ENCODE measurements around the gene AHI1.

AHI1 gene

DNA sequence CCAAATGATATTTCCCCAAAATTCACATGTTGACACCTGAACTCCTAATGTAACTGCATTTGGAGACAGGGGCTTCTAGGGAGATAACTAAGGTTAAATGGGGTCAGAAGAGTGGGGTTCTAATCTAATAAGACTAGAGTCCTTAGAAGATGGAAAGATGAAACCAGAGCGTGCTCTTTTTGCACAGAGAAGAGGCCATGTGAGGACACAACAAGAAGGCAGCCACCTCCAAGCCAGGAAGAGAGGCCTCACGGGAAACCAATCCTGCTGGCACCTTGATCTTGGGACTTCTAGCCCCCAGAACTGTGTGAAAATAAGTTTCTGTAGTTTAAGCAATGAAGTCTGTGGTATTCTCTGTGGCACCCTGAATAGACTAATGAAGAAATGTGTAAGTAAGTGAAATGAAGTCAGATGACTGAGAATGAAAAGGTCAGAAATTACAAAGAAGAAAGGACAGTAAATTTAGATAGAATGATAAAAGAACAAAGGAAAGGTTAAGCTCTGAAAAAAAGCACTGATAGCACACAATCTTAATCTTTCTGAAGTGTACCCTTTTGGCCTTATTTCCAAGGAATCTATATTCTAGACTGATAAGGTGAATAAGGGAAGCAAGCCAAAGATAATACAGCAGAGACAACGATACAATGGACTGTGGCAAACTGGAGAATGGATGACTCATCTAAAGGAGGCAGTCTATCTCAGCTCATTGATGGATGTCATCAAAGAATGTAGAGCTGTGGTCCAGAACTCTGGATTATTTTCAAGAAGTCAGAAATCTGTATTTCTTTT is 206.1 kb downstream of the AHI1 start:
- peak; percentile 63 for DNase-seq

DNA sequence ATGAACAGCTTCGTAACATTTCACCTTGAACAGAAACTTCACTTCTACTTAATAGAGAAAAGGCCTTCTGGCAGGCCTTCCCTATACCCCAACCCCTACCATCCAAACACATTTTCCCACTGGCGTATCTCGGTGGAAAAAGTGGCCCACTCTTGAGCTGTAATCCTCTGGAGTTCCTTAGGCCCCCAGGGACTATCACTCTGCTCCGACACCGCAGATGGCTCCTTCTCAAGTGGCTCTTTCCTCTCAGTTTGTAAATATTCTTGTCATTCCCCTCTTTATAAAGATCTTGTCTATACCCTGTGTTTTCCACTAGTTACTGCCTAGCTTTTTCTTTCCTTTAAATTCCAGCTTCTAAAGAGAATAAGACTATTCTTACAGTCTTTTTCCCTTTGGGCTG is 207.7 kb downstream of the AHI1 start:
- DNase-seq: no peak

DNA sequence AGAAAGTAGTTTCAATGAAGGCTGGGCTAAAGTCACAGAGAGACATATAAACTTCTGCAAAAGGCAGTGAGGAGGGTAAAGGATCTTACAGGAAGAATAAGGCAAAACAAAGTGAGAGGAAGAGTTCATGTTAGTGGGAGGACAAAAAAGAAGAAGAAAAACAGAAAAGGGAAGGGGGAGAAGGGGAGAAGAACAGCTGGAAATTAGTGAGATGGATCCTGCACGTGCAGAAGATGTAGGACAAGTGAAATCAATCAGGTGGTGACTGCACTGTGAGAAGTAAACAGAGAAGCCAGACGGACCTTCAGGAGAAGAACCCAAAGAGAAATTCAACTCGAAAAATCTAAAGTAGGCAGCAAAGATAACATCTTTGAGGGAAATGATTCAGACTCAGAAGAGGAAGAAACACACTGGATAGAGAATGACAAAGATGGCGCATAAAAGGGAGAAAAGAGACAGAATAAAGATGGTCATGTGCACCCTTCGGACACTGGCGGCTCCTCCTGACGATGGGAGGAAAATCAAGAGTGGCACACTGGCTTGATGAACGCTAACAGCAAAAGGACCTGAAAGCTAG is 210.5 kb downstream of the AHI1 start:
- DNase-seq: peak; percentile 74

DNA sequence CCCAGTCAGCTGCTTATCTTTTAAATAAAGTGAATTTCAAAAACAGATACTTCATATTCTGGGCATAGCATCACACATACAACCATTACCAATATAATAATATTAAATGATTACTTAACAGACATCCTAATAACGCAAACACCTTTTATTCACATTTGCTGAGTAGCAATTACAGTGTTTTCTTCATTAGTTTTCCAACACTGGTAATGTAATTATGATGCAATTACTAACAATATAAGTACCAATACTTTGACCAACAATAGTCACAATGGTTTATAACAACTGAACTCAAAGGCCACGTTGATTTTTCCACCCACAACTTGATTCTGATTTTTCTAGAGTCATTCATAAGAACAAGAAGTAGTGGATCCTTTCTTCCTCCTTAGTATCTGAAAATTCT is 212.4 kb downstream of the AHI1 start:
- no peak for DNase-seq

DNA sequence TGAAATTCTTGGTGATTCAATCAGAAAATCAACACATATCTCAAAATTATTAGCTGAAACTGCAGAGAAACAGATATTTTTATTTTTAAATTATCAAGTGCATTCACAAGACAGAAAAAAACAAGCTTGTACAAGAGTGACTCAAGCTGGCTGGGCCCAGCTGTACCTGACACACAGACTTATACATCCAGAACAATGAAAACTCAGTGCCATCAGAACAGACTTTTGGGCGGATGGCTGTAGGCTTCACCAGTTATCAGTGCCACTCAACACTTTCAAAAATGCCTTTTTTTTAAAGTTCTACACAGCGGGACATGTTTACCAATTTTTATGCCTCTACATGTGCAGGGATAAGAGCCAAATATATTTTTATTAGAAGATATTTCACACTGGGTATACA is 213.6 kb downstream of the AHI1 start:
- DNase-seq: peak; percentile 48

DNA sequence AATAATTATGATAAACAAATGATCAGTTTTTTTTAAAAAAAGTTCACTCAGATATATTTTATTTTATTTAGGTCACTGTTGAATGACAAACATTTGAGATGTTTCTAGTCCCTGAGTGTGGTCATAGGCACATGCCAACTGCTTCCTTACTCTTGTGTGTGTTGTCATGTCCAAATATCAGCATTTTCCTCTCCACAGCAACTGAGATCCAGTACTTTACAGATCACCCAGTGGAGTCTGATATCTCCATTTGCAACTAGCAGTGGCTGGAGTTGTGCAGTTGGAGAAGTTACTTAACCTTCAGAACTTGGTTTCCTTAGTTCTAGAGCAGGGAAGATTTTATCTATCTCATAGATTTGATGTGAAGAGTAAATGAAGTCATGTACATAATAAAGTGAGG is 215.1 kb downstream of the AHI1 start:
- DNase-seq: peak; percentile 51

DNA sequence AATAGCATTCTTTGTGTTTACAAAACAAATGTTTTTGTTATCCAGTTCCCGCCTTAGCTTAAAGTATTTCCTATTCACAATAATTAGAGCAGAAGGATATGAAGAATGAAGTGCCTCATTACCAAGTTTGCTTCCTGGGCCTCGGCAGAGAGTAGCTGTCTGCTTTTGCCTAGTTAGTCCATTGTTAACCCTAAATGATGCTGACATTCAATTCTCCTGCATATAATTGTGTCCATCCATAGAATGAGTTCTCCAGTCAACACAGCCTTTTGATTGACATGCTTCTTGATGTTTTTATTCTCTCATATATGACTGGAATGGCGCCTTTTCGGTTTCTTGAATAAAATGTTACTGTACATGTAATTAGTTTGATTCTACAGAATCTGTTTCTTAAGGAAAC is 215.6 kb downstream of the AHI1 start:
- no peak for DNase-seq

DNA sequence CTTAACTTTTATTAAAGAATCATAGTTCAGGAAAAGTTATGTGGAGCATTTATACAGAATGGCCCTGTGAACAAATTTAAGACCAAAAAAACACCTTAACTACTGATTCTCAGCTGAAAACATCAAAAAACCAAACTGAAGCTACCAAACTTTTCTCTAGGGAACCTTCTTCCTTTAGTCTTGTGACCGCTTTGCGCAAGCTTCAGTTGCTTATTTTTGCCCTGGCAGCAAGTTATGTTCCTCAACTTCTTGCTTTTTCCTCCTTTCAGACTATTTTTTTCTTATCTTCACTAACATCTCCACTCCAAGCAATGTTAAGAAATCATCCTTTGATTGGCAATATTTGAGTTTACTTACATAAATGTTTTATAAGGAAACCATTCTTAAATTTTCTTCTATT is 216.3 kb downstream of the AHI1 start:
- DNase-seq: peak; percentile 84

DNA sequence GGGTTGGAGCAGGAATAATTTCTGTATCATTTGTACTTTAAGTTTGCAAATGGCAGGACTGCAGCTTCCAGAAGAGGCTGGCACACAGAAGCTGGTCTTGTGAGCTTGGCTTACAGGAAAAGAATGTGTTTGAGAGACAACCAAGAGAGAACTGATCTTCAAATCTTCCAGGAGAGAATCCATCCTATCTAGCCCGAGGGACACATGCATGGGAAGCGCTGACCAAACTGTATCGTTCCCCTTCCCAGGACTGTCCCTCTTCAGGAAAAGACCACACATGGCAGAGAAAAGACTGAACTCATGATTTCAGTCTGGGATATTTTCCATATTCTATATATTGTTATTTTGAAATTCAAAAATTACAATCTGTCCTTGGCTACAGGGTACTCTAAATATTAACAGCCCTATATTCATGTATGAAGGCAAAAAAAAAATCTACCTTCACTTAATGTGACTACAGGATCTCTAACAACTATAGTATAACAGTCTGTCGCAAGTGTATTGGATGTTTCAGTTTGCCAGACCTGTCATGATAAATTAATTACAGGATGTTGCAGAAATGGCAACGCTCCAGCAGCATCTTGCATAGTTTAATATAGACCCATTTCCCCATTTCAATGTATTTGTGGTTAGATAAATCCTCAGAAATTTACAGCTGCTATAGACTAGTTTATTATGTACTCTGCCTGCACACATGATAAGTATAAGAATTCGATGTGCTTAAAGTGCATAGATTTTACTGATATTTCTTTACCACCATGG is 217.0 kb downstream of the AHI1 start:
- peak; percentile 97 for DNase-seq

DNA sequence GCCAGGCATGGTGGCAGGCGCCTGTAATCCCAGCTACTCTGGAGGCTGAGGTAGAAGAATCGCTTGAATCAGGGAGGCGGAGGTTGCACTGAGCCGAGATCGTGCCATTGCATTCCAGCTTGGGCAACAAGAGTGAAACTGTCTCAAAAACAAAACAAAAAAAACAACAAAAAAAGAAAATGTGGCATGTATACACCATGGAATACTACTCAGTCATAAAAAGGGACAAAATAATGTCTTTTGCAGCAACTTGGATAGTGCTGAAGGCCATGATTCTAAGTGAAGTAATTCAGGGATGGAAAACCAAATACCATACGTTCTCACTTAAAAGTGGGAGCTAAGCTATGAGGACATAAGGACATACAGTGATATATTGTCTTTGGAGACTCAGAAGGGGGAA is 220.1 kb downstream of the AHI1 start:
- DNase-seq: no peak

DNA sequence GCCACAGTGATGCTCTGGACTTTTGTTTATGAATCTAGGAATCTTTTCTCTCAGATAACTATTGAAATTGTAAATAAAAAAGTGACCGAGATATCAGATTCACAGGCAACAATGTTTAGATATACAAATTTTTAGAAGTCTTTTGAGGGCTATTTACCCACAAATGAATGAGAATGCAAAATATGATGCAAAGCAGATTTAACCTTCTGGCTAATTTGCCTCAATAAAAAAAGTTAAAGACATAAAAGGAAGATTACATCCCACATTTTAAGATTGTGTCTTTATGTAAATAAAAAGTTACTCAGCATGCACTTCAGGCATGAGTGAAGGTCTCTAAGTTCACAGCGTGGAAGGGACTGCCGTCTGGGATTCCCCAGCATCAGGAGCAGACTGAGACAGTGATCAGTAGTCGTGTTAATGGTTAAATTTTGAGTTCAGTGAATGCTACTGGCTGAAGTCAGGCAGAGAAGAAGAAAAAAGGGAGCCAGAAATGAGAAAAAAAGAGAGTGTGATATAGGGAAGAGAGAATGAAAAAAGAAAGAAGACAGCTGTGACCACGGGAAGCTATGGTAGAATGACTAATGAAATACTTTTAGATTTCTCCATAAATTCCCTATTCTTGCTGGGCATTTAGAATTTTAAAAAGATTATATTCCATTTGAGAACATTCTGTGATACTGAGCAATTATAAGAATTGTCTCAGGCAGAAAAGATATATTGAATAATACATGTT is 222.8 kb downstream of the AHI1 start:
- DNase-seq: no peak

DNA sequence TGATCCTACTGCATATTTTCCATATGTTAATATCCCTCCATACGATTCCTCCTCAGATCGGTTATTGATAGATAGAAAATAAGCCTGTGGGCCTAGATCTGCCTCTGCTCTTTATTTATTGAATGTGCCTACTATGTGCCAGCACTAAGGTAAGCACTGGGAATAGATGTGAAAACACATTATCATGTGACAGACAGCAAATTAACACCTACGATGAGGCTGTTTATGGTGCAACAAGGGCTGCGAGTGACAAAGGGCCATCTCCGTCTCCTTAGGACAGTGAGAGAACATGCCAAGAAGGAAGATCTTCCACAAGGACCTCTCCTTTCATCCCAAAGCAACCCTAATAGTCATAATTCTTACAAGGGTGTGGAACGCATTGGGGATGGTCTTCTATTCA is 225.9 kb downstream of the AHI1 start:
- no peak for DNase-seq

DNA sequence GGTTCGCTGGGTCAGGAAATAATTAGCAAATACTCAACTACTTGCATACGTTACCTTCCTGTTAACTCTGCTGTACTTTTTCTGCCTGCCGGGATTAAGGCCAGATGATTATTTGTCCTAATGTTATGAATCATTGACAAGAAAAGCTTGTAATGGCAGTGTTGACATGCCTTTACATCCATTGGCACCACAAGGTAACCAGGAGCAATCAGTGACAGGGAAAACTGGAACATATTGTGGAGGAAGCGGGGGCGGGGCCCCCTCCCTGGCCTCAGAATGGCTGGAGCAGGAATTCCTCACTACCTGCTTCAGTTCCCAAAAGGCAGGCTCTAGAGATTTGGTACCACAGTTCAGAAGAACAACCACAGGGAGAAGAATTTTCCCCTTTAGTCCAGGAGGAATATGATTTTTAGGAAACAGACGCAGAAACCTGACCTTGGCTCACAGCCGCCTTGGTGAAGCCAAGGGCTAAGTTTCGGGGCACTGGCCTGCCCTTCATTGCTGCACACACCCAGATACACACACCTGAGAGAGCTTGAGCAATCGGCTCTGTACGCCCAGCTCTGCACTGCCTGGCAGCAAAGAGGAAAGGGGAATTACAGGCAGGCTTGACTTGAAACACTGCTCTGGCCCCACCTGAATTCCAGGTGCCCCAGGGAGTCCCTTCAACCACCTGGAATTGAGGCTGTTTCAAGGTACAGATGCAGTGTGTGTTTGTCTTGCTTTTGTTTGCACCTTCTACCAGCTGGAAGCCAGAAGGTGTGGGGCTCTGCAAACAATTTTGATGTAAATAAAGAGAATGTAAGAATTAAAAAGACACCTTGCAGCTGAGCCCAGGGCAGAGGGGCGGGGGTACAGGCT is 226.6 kb downstream of the AHI1 start:
- no peak for DNase-seq

DNA sequence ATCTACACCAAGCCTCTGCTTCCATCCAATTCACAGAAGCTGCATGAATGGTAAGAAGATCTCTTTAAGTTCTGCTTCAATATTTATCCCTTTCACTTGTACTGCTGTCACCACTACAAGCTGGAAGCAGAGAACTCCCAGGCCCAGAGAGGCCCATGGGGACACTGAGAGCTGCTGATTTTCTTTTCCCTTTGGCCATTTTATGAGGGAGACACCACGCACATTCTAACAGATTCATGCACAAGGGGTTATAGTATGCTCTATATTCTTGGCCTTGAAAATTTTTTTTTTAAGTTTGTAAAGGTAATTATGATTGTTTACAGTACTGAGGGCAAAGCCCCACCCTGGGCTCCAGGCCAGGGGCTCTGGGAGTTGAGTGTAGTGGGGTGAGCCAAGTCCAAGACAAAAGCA is 228.1 kb downstream of the AHI1 start:
- DNase-seq: no peak

DNA sequence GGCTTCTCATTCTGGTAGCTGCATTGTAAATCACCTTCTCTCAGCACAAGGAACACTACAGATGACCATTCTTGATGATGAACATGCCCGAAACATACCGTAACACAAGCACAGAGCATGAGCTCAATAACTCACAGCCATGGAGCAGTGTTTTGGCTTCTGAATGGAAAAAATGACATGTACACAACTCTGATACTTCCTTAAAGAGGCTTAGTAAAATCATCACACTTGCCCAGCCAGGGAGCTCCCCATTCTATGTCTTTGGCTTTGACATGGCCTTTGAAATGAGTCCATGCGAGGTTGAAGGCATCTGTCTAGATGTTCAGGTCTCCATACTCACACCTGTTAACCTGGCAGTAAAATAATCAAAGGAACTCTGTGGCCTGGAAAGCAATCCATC is 228.8 kb downstream of the AHI1 start:
- no peak for DNase-seq

DNA sequence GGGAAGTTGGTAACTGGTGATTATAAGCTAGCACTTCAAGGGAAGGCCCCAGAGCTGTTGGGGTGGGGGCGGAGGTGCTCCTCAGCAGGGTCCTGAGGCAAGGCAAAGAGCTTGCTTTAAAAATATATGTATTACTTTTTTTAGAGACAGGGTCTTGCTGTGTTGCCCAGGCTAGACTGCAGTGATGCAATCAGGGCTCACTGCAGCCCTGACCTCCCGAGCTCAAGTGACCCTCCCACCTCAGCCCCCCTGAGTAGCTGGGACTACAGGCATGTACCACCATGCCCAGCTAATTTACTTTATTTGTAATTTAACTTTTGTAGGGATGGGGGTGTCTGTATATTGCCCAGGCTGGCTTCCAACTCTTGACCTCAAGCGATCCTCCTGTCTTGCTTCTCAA is 229.3 kb downstream of the AHI1 start:
- DNase-seq: no peak

DNA sequence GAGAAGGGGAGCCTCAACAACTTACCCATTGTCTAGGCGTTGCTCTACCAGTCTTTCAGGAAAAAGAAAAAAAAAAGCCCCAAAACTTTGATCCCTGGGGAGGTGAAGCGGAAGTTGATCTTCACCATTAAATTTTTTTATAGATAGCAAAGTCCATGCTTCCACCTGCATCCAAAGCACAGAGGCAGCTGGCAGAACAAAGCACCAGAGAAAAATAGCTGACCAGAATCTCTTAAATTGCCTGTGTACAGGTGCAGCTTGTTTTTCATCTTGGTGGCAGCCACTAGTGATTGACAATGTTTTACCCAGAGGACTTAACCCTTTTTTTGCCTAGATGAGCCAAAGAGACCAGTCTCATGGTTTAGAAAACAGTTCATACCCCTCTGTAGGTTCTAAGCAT is 230.5 kb downstream of the AHI1 start:
- DNase-seq: no peak

DNA sequence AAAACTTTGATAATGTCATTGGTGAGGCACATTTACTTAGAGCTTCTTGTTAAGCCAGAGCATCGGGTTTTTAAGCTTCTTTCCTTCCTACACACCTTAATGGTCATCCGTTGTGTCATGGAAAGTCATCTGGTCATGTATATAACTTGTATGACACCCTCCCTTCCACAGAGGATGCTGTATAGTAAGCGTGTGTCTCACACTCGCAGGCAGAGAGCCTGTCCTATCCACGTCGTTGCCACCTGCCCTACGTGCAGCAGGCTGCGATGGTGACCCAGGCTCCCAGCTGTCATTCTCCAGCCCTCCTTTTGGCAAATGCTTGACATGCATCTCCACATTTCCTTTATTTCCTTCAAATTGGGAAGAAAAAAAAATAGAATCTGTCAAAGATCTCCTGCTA is 230.9 kb downstream of the AHI1 start:
- DNase-seq: no peak

DNA sequence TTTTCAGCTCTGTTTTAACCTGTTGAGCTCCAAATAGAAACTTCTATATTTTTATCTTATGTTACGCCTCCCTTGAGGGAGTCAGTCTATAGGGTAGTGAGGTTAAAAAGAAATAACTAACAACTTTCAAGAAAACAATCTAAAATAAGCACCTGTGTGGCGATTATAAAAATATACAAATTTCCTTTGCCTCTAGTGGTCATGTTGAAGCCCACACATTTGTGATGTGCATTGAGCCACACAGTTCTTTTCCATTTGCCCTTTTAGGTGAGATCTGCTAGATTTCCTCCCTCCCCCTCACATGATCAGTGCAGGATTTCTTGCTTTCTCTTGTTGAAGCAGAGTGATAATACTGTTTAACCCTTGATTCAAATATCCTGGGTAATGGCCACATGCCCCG is 232.3 kb downstream of the AHI1 start:
- no peak for DNase-seq

DNA sequence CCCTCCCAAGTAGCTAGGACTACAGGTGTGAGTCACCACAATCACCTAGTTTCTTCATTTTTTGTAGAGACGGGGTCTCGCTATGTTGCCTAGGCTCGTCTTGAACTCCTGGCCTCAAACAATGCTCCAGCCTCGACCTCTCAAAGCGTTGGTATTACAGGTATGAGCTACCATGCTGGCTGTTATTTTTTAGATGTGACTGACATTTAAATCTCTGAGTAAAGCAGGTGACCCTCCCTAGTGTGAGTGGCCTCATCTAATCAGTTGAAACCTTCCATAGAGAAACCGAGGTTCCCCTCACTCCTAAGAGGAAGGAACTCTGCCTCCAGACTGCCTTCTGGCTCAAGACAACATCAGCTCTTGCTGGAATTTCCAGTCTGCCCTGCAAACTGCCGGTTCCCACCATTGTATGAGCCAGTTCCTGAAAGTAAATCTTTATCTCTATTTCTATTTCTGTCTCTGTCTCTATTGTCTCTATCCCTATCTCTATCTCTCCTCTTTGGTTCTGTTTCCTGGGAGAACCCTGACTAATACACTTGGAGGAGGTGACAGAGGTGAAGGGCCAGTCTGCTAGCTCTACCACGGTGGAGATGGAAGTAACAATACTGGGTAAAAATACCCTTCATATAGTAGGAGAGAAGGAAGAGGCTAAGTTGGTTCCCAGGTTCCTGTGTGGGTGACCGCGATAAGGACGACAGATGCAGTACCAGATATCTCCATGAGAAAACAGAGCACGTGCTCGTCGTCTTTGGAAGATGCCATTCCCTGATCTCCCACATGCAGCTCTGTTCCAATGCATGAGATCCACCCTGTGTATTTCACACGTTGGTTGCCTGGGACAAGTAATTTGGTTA is 235.4 kb downstream of the AHI1 start:
- DNase-seq: peak; percentile 68

DNA sequence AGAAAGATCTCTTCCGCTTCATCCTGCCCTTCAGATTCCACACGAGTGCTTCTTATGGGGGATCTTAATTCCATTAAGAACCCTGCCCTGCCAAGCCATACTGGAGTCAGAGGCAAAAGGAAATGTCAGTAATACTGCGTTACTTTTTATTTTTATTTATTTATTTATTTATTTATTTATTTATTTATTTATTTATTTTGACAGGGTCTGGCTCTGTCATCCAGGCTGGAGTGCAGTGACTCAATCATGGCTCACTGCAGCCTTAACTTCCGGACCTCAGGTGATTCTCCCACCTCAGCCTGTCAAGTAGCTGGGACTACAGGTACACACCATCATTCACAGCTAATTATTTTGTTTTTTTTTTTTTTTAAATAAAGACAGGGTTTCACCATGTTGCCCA is 236.9 kb downstream of the AHI1 start:
- no peak for DNase-seq

DNA sequence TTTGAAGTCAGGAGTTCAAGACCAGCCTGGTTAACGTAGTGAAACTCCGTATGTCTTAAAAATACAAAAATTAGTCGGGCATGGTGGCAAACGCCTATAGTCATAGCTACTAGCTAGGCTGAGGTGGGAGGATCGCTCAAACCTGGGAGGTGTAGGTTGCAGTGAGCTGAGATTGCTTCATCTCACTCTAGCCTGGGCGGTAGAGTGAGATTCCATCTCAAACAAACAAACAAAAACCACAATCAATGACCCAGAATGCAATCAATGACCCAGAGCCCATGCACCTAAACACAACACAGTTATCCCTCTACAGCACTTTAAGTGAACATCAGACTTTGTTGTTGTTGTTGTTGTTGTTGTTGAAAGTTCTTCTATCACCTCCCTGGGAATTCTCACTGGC is 238.6 kb downstream of the AHI1 start:
- DNase-seq: no peak

Measured in hematopoietic multipotent progenitor cell treated with erythropoietin and hydrocortisone succinate and interleukin-3 and kit ligand, for 4 days (in vitro differentiated cells).